ENCODE results near the gene FLT3. TPM values are rescaled to one million over a fixed set of nuclear protein-coding genes. Genes with fewer than 3 reads are reported as not detected.

FLT3 gene
- total RNA-seq, 4 donors from 2014 or later: 0.55 to 0.95 TPM; not detected in 2

- peak overlapping the region; percentile 30 to 75 (median 72) for H3K4me3 ChIP-seq
- in situ Hi-C loops (cut with MboI; ENCODE audit: low pct_ligation_motif_present in 1 of 4, low pct_unique_long_range_greater_than_20kb in 1 of 4, low sequenced_read_pairs in 3 of 4) (no loop called here), intact Hi-C loops (cut with DNase I; ENCODE audit: low total_unique reads) (no loop called here)
- peaks cover 92% of the 10 kb centered on the region for H3K27me3 ChIP-seq
- H3K9me3 ChIP-seq: no peaks in the 10 kb centered on the region
- TF ChIP-seq POLR2AphosphoS5 (IDR thresholded peaks at IDR 0.05) (no peak), EP300 (IDR thresholded peaks at IDR 0.05; ENCODE audit: low read depth) (no peak), POLR2A (IDR thresholded peaks at IDR 0.05) (no peak), CTCF (IDR thresholded peaks at IDR 0.05) (no peak)
- WGBS, 2 donors (ENCODE audit: low coverage in 1 of 2): 10% methylated on average over 42 of the region's 86 CpGs; no CpG with 5 or more reads in 1 of the 2 donors
- H3K27ac ChIP-seq: peak overlapping the region; percentile 75 to 97 (median 92)
- DNase-seq: no peak
- peaks cover 4 to 45% (median 22%) of the 10 kb centered on the region in 4 donors for H3K4me1 ChIP-seq
- no peaks in the 10 kb centered on the region for H3K36me3 ChIP-seq
Observed at GRCh38 chr13:27968316-27969081, 131.9 kb downstream of the FLT3 start.

- 0 to 4% methylated on average over 1 to 33 of the region's 33 CpGs for WGBS, 2 donors (ENCODE audit: low coverage in 1 of 2)
- H3K9me3 ChIP-seq: no peaks in the 10 kb centered on the region
- no peaks in the 10 kb centered on the region for H3K36me3 ChIP-seq
- peaks cover 4 to 50% (median 27%) of the 10 kb centered on the region in 4 donors for H3K4me1 ChIP-seq
- intact Hi-C loops (cut with DNase I; ENCODE audit: low total_unique reads) (no loop called here), in situ Hi-C loops (cut with MboI; ENCODE audit: low pct_ligation_motif_present in 1 of 4, low pct_unique_long_range_greater_than_20kb in 1 of 4, low sequenced_read_pairs in 3 of 4) (no loop called here)
- peaks cover 97% of the 10 kb centered on the region for H3K27me3 ChIP-seq
- H3K4me3 ChIP-seq: peak overlapping the region; percentile 30 to 75 (median 72)
- peak overlapping the region; percentile 75 to 97 (median 92) for H3K27ac ChIP-seq
- no peak for DNase-seq
- no peak for TF ChIP-seq CTCF (IDR thresholded peaks at IDR 0.05)
- TF ChIP-seq EP300 (IDR thresholded peaks at IDR 0.05; ENCODE audit: low read depth): no peak
- no peak for TF ChIP-seq POLR2A (IDR thresholded peaks at IDR 0.05)
- no peak for TF ChIP-seq POLR2AphosphoS5 (IDR thresholded peaks at IDR 0.05)
Observed at GRCh38 chr13:27967736-27968315, 132.6 kb downstream of the FLT3 start.

- no peaks in the 10 kb centered on the region for H3K9me3 ChIP-seq
- in situ Hi-C loops (cut with MboI; ENCODE audit: low pct_ligation_motif_present in 1 of 4, low pct_unique_long_range_greater_than_20kb in 1 of 4, low sequenced_read_pairs in 3 of 4): no loop called here
- intact Hi-C loops (cut with DNase I; ENCODE audit: low total_unique reads): no loop called here
- 0 to 7% methylated on average over 1 to 17 of the region's 18 CpGs for WGBS, 2 donors (ENCODE audit: low coverage in 1 of 2)
- H3K4me3 ChIP-seq: peak overlapping the region; percentile 30 to 75 (median 72)
- H3K27me3 ChIP-seq: peaks cover 97% of the 10 kb centered on the region
- peak overlapping the region; percentile 75 to 97 (median 92) for H3K27ac ChIP-seq
- TF ChIP-seq POLR2AphosphoS5 (IDR thresholded peaks at IDR 0.05) (peak in 1 of 3 donors; percentile 59), CTCF (IDR thresholded peaks at IDR 0.05) (no peak), POLR2A (IDR thresholded peaks at IDR 0.05) (peak; percentile 74)
- H3K4me1 ChIP-seq: peaks cover 0 to 50% (median 30%) of the 10 kb centered on the region in 4 donors
- H3K36me3 ChIP-seq: no peaks in the 10 kb centered on the region
- no peak for DNase-seq
Observed at GRCh38 chr13:27967203-27967735, 133.1 kb downstream of the FLT3 start.

GRCh38 chr13:27966641-27967202, 133.7 kb downstream of the FLT3 start:
- no peak for TF ChIP-seq CTCF (IDR thresholded peaks at IDR 0.05)
- peak in 1 of 3 donors; percentile 0 for TF ChIP-seq POLR2AphosphoS5 (IDR thresholded peaks at IDR 0.05)
- Histone ChIP-seq H3K36me3 (no peaks in the 10 kb centered on the region), H3K4me1 (peaks cover 0 to 50% (median 31%) of the 10 kb centered on the region in 4 donors), H3K27me3 (peaks cover 95% of the 10 kb centered on the region), H3K9me3 (no peaks in the 10 kb centered on the region), H3K27ac (peak overlapping the region; percentile 75 to 97 (median 92)), H3K4me3 (peak overlapping the region; percentile 30 to 75 (median 72))
- 9% methylated on average over 29 of the region's 38 CpGs; no CpG with 5 or more reads in 1 of the 2 donors for WGBS, 2 donors (ENCODE audit: low coverage in 1 of 2)
- DNase-seq: no peak
- in situ Hi-C loops (cut with MboI; ENCODE audit: low pct_ligation_motif_present in 1 of 4, low pct_unique_long_range_greater_than_20kb in 1 of 4, low sequenced_read_pairs in 3 of 4): no loop called here
- intact Hi-C loops (cut with DNase I; ENCODE audit: low total_unique reads): no loop called here
